HFF-Myc (cell line): ENCODE measurements around the gene GAGE12J.
"Not testable (repeated sequence)": the region's sequence is repeated elsewhere in the genome, so short reads cannot be mapped to it uniquely, and the experiment has no call there.

Source experiments
- DNase-seq: peaks from one replicate; pipeline ENCODE4 v3.0.0-alpha.2; 2011; ENCODE audit warnings: low read depth; ENCODE audit errors: extremely low read depth
- H3K4me3 ChIP-seq: replicated peaks from 2 replicates; pipeline ENCODE4 v1.5.1; 2011; ENCODE audit warnings: low read depth, mild to moderate bottlenecking, control low read depth, low read length
- TF ChIP-seq, protein P1 (sequence below): IDR thresholded peaks from 2 replicates; pipeline ENCODE4 v1.5.1; 2012; ENCODE audit warnings: mild to moderate bottlenecking, low read depth, low read length, control low read depth; ENCODE audit errors: missing control alignments

The GAGE12J gene

DNA sequence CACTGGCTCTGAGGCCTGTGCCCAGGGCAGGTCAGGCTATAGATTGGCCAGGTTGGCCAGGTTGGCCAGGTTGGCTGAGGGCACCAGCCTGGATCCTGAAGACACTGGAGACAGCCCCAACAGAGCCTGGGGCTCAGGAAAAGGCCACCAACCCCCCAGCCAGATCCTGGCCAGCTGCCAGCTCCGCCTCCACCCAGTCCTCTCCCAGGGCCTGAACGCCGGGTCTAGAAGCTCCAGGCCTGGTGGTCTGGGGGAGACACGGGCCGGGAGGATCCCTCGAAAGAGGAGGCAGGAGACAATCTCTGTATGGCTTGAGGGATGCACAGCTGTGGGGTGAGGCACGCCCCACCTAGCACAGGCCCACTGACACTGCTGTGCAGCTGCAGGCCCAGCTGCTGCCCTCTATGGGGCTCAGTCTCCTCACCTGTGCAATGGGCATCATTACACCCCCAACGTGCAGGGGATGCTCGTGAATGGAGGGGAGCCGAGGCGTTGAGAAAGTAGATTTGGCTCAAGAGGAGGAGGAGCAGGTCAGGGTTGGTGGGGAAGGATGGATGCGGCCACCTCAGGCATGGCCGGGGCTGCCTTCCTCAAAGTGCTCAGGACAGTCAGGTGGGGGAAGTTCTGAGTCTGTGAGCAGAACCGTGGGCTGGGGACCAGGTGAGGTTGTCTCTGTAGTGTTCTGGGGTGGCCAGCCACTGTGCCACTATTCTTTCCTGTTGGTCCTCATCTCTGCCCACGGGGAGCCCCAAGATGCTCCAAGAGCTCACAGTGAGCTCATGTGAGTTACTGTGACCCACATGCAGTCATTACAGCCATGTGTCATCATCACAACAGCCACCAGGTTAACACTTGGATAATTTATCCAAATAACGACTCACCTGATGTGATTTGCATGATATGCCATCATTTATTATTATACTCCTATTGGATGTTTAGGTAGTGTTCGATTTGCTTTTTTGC lies 29.2 kb upstream of the GAGE12J start:
- H3K4me3 ChIP-seq = no peak overlapping the region
- no peak for DNase-seq
- TF ChIP-seq, protein P1, sequence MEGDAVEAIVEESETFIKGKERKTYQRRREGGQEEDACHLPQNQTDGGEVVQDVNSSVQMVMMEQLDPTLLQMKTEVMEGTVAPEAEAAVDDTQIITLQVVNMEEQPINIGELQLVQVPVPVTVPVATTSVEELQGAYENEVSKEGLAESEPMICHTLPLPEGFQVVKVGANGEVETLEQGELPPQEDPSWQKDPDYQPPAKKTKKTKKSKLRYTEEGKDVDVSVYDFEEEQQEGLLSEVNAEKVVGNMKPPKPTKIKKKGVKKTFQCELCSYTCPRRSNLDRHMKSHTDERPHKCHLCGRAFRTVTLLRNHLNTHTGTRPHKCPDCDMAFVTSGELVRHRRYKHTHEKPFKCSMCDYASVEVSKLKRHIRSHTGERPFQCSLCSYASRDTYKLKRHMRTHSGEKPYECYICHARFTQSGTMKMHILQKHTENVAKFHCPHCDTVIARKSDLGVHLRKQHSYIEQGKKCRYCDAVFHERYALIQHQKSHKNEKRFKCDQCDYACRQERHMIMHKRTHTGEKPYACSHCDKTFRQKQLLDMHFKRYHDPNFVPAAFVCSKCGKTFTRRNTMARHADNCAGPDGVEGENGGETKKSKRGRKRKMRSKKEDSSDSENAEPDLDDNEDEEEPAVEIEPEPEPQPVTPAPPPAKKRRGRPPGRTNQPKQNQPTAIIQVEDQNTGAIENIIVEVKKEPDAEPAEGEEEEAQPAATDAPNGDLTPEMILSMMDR = no peak

DNA sequence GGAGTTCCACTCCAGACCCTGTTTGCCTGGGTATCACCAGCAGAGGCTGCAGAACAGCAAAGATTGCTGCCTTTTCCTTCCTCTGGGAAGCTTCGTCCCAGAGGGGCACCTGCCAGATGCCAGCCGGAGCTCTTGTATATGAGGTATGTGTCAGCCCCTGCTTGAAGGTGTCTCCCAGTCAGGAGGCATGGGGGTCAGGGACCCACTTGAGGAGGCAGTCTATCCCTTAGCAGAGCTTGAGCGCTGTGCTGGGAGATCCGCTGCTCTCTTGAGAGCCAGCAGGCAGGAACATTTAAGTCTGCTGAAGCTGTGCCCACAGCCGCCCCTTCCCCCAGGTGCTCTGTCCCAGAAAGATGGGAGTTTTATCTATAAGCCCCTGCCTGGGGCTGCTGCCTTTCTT lies 22.5 kb upstream of the GAGE12J start:
- H3K4me3 ChIP-seq, DNase-seq: not testable (repeated sequence)

GRCh38 chrX:49300703-49301102 lies 21.1 kb upstream of the GAGE12J start:
- TF ChIP-seq, protein P1 = no peak

DNA sequence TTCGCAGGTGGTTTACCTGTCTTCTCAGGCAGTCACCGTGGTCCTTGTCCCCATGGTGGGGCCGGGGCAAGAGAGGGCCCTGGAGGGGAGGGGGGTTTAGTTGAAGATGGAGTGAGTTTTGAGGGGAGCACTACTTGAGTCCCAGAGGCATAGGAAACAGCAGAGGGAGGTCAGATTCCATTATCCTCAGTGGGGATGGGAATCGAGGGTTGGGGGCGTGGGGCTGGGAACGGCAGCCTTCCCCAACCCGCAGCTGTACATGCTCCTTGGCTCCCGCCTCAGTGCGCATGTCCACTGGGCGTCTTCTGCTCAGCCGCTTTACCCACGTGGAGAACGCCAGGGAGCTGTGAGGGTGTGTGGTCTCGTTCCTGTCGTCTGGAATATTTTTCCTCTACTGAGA lies 18.5 kb upstream of the GAGE12J start, which contains the start of gene GAGE10:
TSS of gene GAGE10 (plus strand) at position 301 of the 400 bp plus-strand sequence. CDS start 1,214 bp downstream, outside the sequence.
- no peak within 1 kb of the TSS for H3K4me3 ChIP-seq
- no peak for DNase-seq
- TF ChIP-seq, protein P1 = no peak

More at GRCh38 chrX:49300703-49301102, 21.1 kb upstream of the GAGE12J start:
- no peak for DNase-seq
- no peak overlapping the region for H3K4me3 ChIP-seq

- not testable (repeated sequence) for DNase-seq, H3K4me3 ChIP-seq
These were observed 14.1 kb upstream of the GAGE12J start for GRCh38 chrX:49307775-49308174.

- no peak for DNase-seq
- peak overlapping the region; percentile 18; the same call in 1 of the 2 replicates for H3K4me3 ChIP-seq
- TF ChIP-seq, protein P1 = no peak
These were observed 13.1 kb upstream of the GAGE12J start for GRCh38 chrX:49308604-49309269.

GRCh38 chrX:49309401-49309981 lies 12.3 kb upstream of the GAGE12J start:
- DNase-seq = no peak
- TF ChIP-seq, protein P1 = no peak
- peak overlapping the region; percentile 18 for H3K4me3 ChIP-seq
